Measurements from ENCODE around the gene CTNNA2.

The CTNNA2 gene

GRCh38 chr2:80059447-80059846 is 546.6 kb downstream of the CTNNA2 start:
- H3K27me3 ChIP-seq (ENCODE audit: control insufficient read depth, insufficient read depth, low read length): no peaks in the 10 kb centered on the region
- H3K79me2 ChIP-seq: no peaks in the 10 kb centered on the region
- no peaks in the 10 kb centered on the region for H3K36me3 ChIP-seq (ENCODE audit: control insufficient read depth, insufficient read depth, low read length)
- no peak overlapping the region for H3K4me3 ChIP-seq (ENCODE audit: low read depth, low read length)
- H3K27ac ChIP-seq: no peak overlapping the region
- no peak for TF ChIP-seq CTCF (IDR thresholded peaks at IDR 0.05)
- no peak overlapping the region for H3K4me2 ChIP-seq (ENCODE audit: low read length)
- no peaks in the 10 kb centered on the region for H3K4me1 ChIP-seq
- no peak overlapping the region for H2AFZ ChIP-seq
- H3K9ac ChIP-seq: no peak overlapping the region
- H3K9me3 ChIP-seq (ENCODE audit: control insufficient read depth, low read length): no peaks in the 10 kb centered on the region

GRCh38 chr2:80061881-80062280 is 549.0 kb downstream of the CTNNA2 start:
- no peak for TF ChIP-seq CTCF (IDR thresholded peaks at IDR 0.05)
- H3K27ac ChIP-seq: no peak overlapping the region
- no peak overlapping the region for H2AFZ ChIP-seq
- no peaks in the 10 kb centered on the region for H3K27me3 ChIP-seq (ENCODE audit: control insufficient read depth, insufficient read depth, low read length)
- H3K36me3 ChIP-seq (ENCODE audit: control insufficient read depth, insufficient read depth, low read length): no peaks in the 10 kb centered on the region
- H3K4me2 ChIP-seq (ENCODE audit: low read length): no peak overlapping the region
- no peak overlapping the region for H3K9ac ChIP-seq
- no peak overlapping the region for H3K4me3 ChIP-seq (ENCODE audit: low read depth, low read length)
- H3K9me3 ChIP-seq (ENCODE audit: control insufficient read depth, low read length): no peaks in the 10 kb centered on the region
- H3K4me1 ChIP-seq: no peaks in the 10 kb centered on the region
- no peaks in the 10 kb centered on the region for H3K79me2 ChIP-seq

- no peak overlapping the region for H3K27ac ChIP-seq
- H3K79me2 ChIP-seq: no peaks in the 10 kb centered on the region
- no peak overlapping the region for H3K4me3 ChIP-seq (ENCODE audit: low read depth, low read length)
- no peak overlapping the region for H2AFZ ChIP-seq
- no peak overlapping the region for H3K4me2 ChIP-seq (ENCODE audit: low read length)
- H3K27me3 ChIP-seq (ENCODE audit: control insufficient read depth, insufficient read depth, low read length): no peaks in the 10 kb centered on the region
- H3K9ac ChIP-seq: no peak overlapping the region
- no peaks in the 10 kb centered on the region for H3K36me3 ChIP-seq (ENCODE audit: control insufficient read depth, insufficient read depth, low read length)
- no peaks in the 10 kb centered on the region for H3K9me3 ChIP-seq (ENCODE audit: control insufficient read depth, low read length)
- no peak for TF ChIP-seq CTCF (IDR thresholded peaks at IDR 0.05)
- no peaks in the 10 kb centered on the region for H3K4me1 ChIP-seq
These were observed 549.4 kb downstream of the CTNNA2 start for GRCh38 chr2:80062298-80062697.

- no peak overlapping the region for H3K27ac ChIP-seq
- H3K27me3 ChIP-seq (ENCODE audit: control insufficient read depth, insufficient read depth, low read length): no peaks in the 10 kb centered on the region
- no peaks in the 10 kb centered on the region for H3K36me3 ChIP-seq (ENCODE audit: control insufficient read depth, insufficient read depth, low read length)
- no peak overlapping the region for H3K4me3 ChIP-seq (ENCODE audit: low read depth, low read length)
- H3K9ac ChIP-seq: no peak overlapping the region
- TF ChIP-seq CTCF (IDR thresholded peaks at IDR 0.05): no peak
- no peak overlapping the region for H3K4me2 ChIP-seq (ENCODE audit: low read length)
- H2AFZ ChIP-seq: no peak overlapping the region
- H3K9me3 ChIP-seq (ENCODE audit: control insufficient read depth, low read length): no peaks in the 10 kb centered on the region
- no peaks in the 10 kb centered on the region for H3K4me1 ChIP-seq
- H3K79me2 ChIP-seq: no peaks in the 10 kb centered on the region
These were observed 555.3 kb downstream of the CTNNA2 start for GRCh38 chr2:80068038-80068731.

- TF ChIP-seq CTCF (IDR thresholded peaks at IDR 0.05): no peak
- Histone ChIP-seq H3K9ac (no peak overlapping the region), H3K4me3 (ENCODE audit: low read depth, low read length) (no peak overlapping the region), H3K27ac (no peak overlapping the region), H3K4me1 (no peaks in the 10 kb centered on the region), H3K79me2 (no peaks in the 10 kb centered on the region), H2AFZ (no peak overlapping the region), H3K36me3 (ENCODE audit: control insufficient read depth, insufficient read depth, low read length) (no peaks in the 10 kb centered on the region), H3K27me3 (ENCODE audit: control insufficient read depth, insufficient read depth, low read length) (no peaks in the 10 kb centered on the region), H3K9me3 (ENCODE audit: control insufficient read depth, low read length) (no peaks in the 10 kb centered on the region), H3K4me2 (ENCODE audit: low read length) (no peak overlapping the region)
These were observed 557.7 kb downstream of the CTNNA2 start for GRCh38 chr2:80070587-80070986.

All from parathyroid adenoma (tissue), 2 donors.